K562 (cell line): Measurements from ENCODE around the gene LGSN.

Source experiments
- ARID2 ChIP-seq: fragments of 450-650 bp; IDR thresholded peaks from 2 replicates; pipeline ENCODE4 v1.6.1; 2017; ENCODE audit warnings: antibody characterized with exemption, mild to moderate bottlenecking
- ESRRA ChIP-seq: fragments of 450-650 bp; IDR thresholded peaks from 2 replicates; pipeline ENCODE4 v1.6.1; 2014; ENCODE audit warnings: low read depth, mild to moderate bottlenecking, moderate library complexity, borderline replicate concordance
- HNRNPUL1 ChIP-seq: fragments of 200-400 bp; formaldehyde crosslinking; IDR thresholded peaks from 2 replicates; pipeline ENCODE4 v1.6.1; 2017; ENCODE audit warnings: low read length
- ZBTB8A ChIP-seq: fragments of 450-650 bp; IDR thresholded peaks from 2 replicates; pipeline ENCODE4 v1.6.1; 2018; ENCODE audit warnings: mild to moderate bottlenecking, moderate library complexity; ENCODE audit not compliant: partially characterized antibody
- ZNF239 ChIP-seq: fragments of 250-450 bp; sonication (Bioruptor Pico); IDR thresholded peaks from 2 replicates; pipeline ENCODE4 v1.4.0; 2020; ENCODE audit warnings: mild to moderate bottlenecking
- TF ChIP-seq, protein P1 (sequence below), 3 experiments: IDR thresholded peaks in 2 of 3; conservative IDR thresholded peaks in 1 of 3; 2 replicates each; pipeline ENCODE4 v1.5.1; 2011 to 2012; ENCODE audit warnings: low read length in 3 of 3, mild to moderate bottlenecking in 3 of 3, control low read depth in 2 of 3, improper control_type of control experiment in 1 of 3, inconsistent platforms in 1 of 3, low read depth in 1 of 3, mixed read lengths in 1 of 3, moderate library complexity in 1 of 3; ENCODE audit not compliant: insufficient read depth in 2 of 3
- TF ChIP-seq, protein P2 (sequence below): sonication (generic); formaldehyde crosslinking; IDR thresholded peaks from 2 replicates; pipeline ENCODE4 v1.8.1; 2022; ENCODE audit warnings: missing genetic modification reagents
- TF ChIP-seq, protein P3 (sequence below): sonication (generic); formaldehyde crosslinking; IDR thresholded peaks from 2 replicates; pipeline ENCODE4 v1.4.0; 2020; ENCODE audit warnings: mild to moderate bottlenecking, missing genetic modification reagents

DNA sequence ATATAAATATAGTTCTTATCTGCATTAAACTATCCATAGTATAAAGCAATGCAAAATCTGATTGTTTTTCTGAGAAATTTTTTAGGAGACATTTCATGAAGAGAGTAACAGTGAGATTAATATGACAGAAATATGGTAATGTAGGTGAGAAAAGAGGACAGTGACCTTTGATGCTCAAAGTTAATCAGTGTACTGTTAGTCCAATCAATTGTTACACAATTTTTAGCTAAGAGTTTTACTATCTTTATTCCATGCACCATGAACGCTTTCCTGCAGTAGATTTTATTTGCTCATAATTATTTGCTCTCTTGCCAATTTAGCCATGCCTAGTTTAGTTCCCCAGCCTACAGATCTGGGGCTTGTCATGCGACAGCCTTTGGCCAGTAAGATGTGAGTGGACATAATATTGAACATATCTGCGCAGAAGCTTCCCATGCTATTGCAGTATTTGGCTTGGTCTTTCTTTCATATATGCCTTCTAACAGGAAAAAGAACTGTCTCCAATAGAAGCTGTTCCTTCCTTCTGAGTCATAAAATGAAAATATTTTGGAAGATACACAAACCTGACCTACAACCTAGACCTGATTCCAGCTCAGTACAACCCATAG, 69.8 kb downstream of the LGSN start:
- TF ChIP-seq, protein P1, sequence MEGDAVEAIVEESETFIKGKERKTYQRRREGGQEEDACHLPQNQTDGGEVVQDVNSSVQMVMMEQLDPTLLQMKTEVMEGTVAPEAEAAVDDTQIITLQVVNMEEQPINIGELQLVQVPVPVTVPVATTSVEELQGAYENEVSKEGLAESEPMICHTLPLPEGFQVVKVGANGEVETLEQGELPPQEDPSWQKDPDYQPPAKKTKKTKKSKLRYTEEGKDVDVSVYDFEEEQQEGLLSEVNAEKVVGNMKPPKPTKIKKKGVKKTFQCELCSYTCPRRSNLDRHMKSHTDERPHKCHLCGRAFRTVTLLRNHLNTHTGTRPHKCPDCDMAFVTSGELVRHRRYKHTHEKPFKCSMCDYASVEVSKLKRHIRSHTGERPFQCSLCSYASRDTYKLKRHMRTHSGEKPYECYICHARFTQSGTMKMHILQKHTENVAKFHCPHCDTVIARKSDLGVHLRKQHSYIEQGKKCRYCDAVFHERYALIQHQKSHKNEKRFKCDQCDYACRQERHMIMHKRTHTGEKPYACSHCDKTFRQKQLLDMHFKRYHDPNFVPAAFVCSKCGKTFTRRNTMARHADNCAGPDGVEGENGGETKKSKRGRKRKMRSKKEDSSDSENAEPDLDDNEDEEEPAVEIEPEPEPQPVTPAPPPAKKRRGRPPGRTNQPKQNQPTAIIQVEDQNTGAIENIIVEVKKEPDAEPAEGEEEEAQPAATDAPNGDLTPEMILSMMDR (IDR thresholded peaks at IDR 0.05 in 2 of 3, conservative IDR thresholded peaks at IDR 0.05 in 1 of 3; ENCODE audit: insufficient read depth in 2 of 3, low read depth in 1 of 3, low read length in 3 of 3) = no peak
- TF ChIP-seq ZNF239 (CRISPR knock-in tag) = no peak
- TF ChIP-seq, protein P2, sequence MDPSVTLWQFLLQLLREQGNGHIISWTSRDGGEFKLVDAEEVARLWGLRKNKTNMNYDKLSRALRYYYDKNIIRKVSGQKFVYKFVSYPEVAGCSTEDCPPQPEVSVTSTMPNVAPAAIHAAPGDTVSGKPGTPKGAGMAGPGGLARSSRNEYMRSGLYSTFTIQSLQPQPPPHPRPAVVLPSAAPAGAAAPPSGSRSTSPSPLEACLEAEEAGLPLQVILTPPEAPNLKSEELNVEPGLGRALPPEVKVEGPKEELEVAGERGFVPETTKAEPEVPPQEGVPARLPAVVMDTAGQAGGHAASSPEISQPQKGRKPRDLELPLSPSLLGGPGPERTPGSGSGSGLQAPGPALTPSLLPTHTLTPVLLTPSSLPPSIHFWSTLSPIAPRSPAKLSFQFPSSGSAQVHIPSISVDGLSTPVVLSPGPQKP (CRISPR knock-in tag) = no peak
- no peak for TF ChIP-seq HNRNPUL1
- no peak for TF ChIP-seq ESRRA
- no peak for TF ChIP-seq ARID2
- TF ChIP-seq ZBTB8A = no peak
- TF ChIP-seq, protein P3, sequence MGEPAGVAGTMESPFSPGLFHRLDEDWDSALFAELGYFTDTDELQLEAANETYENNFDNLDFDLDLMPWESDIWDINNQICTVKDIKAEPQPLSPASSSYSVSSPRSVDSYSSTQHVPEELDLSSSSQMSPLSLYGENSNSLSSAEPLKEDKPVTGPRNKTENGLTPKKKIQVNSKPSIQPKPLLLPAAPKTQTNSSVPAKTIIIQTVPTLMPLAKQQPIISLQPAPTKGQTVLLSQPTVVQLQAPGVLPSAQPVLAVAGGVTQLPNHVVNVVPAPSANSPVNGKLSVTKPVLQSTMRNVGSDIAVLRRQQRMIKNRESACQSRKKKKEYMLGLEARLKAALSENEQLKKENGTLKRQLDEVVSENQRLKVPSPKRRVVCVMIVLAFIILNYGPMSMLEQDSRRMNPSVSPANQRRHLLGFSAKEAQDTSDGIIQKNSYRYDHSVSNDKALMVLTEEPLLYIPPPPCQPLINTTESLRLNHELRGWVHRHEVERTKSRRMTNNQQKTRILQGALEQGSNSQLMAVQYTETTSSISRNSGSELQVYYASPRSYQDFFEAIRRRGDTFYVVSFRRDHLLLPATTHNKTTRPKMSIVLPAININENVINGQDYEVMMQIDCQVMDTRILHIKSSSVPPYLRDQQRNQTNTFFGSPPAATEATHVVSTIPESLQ = no peak
